ENCODE measurements around the gene SAMD14.

- TF ChIP-seq, protein P1, sequence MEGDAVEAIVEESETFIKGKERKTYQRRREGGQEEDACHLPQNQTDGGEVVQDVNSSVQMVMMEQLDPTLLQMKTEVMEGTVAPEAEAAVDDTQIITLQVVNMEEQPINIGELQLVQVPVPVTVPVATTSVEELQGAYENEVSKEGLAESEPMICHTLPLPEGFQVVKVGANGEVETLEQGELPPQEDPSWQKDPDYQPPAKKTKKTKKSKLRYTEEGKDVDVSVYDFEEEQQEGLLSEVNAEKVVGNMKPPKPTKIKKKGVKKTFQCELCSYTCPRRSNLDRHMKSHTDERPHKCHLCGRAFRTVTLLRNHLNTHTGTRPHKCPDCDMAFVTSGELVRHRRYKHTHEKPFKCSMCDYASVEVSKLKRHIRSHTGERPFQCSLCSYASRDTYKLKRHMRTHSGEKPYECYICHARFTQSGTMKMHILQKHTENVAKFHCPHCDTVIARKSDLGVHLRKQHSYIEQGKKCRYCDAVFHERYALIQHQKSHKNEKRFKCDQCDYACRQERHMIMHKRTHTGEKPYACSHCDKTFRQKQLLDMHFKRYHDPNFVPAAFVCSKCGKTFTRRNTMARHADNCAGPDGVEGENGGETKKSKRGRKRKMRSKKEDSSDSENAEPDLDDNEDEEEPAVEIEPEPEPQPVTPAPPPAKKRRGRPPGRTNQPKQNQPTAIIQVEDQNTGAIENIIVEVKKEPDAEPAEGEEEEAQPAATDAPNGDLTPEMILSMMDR (IDR thresholded peaks at IDR 0.05), result no peak
- no peak for TF ChIP-seq ZFX (IDR thresholded peaks at IDR 0.05; ENCODE audit: borderline replicate concordance)
Measured at GRCh38 chr17:50125420-50125997, 4.5 kb downstream of the SAMD14 start.

Data from 22Rv1 (cell line).